Gastroesophageal sphincter (tissue), 3 donors: ENCODE data around the gene KCND3.

ENCODE experiments used
- EP300 ChIP-seq: sonication (generic); formaldehyde crosslinking; IDR thresholded peaks from one replicate; pipeline ENCODE4 v1.6.1; 2017; ENCODE audit warnings: antibody characterized with exemption, mild to moderate bottlenecking
- TF ChIP-seq, protein P1 (sequence below), 4 experiments: fragments of 200-600 bp in 2 of 4; fragments of 450-650 bp in 2 of 4; sonication (generic) in 1 of 4; IDR thresholded peaks; one replicate each; pipeline ENCODE4 v1.5.1; 2017 to 2019; ENCODE audit warnings: antibody characterized with exemption in 4 of 4, mild to moderate bottlenecking in 2 of 4, moderate library complexity in 2 of 4

DNA sequence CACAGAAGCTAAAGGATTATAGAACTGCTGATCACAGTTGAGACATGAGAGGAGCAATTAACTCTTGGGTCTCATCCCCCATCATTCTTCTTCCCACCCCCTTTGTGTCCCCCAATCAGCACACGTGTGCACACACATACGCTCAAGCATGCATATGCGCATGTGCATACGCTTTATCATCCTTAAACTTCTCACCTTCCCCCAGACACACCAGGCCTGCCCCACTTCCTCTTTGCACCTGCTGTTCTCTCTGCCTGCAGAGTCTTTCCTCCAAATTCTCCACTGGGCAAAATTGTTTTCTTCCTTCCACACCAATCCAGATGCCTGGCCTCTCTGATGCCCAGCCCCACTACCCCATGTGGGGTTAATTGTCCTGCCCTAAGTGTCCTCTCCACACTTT is 13.0 kb upstream of the KCND3 start:
- TF ChIP-seq, protein P1, sequence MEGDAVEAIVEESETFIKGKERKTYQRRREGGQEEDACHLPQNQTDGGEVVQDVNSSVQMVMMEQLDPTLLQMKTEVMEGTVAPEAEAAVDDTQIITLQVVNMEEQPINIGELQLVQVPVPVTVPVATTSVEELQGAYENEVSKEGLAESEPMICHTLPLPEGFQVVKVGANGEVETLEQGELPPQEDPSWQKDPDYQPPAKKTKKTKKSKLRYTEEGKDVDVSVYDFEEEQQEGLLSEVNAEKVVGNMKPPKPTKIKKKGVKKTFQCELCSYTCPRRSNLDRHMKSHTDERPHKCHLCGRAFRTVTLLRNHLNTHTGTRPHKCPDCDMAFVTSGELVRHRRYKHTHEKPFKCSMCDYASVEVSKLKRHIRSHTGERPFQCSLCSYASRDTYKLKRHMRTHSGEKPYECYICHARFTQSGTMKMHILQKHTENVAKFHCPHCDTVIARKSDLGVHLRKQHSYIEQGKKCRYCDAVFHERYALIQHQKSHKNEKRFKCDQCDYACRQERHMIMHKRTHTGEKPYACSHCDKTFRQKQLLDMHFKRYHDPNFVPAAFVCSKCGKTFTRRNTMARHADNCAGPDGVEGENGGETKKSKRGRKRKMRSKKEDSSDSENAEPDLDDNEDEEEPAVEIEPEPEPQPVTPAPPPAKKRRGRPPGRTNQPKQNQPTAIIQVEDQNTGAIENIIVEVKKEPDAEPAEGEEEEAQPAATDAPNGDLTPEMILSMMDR (IDR thresholded peaks at IDR 0.05) = no peak
- no peak for TF ChIP-seq EP300
